Activated T-helper 1 cell treated with anti-CD3 and anti-CD28 coated beads, Interleukin-12 subunit alpha, Interleukin-12 subunit beta, Interleukin-2, Interleukin-4 antibody, amounts not matched to agents 30 ng/mL and 10 ng/mL and 1 ng/mL, durations not matched to agents 14 hours and 24 hours and 36 hours (primary cell): ENCODE data around the gene ETV4. TPM values are rescaled to one million over a fixed set of nuclear protein-coding genes. Genes with fewer than 3 reads are reported as not detected.
"Not testable (repeated sequence)": the region's sequence is repeated elsewhere in the genome, so short reads cannot be mapped to it uniquely, and the experiment has no call there.

Experiments
- DNase-seq: peaks from one replicate; pipeline ENCODE4 v3.0.0; 2021; ENCODE audit warnings: low spot score
- H3K27ac Mint-ChIP-seq: one replicate; pipeline ENCODE4 v1.8.0; 2021; ENCODE audit warnings: mild to moderate bottlenecking, mixed read lengths
- H3K27me3 Mint-ChIP-seq: one replicate; pipeline ENCODE4 v1.8.0; 2022; ENCODE audit warnings: mild to moderate bottlenecking, moderate library complexity, mixed read lengths; ENCODE audit not compliant: insufficient read depth
- H3K36me3 Mint-ChIP-seq: one replicate; pipeline ENCODE4 v1.8.0; 2021; ENCODE audit warnings: low read depth, mixed read lengths
- H3K4me1 Mint-ChIP-seq: one replicate; pipeline ENCODE4 v1.8.0; 2021; ENCODE audit warnings: low read depth, mixed read lengths
- H3K4me3 Mint-ChIP-seq: one replicate; pipeline ENCODE4 v1.8.0; 2021; ENCODE audit warnings: mild to moderate bottlenecking, moderate library complexity, mixed read lengths
- H3K9me3 Mint-ChIP-seq: one replicate; pipeline ENCODE4 v1.8.0; 2021; ENCODE audit warnings: mixed read lengths
- intact Hi-C: fragments of 100-400 bp; cut with micrococcal nuclease; formaldehyde crosslinking; loops from one replicate; pipeline ENCODE4 v1.15.1; 2024
- total RNA-seq: library from RNA; stranded (reverse); gene quantifications from 2 replicates; pipeline ENCODE4 v1.2.3, GENCODE V29; 2022

ETV4 gene
- total RNA-seq, 1 donor from 2014 or later = 6.9 TPM

- Mint-ChIP-seq H3K36me3 (no peaks in the 10 kb centered on the region), H3K4me1 (no peaks in the 10 kb centered on the region), H3K4me3 (no peak overlapping the region)
These were observed 15.7 kb downstream of the ETV4 start for GRCh38 chr17:43530288-43531081.

DNA sequence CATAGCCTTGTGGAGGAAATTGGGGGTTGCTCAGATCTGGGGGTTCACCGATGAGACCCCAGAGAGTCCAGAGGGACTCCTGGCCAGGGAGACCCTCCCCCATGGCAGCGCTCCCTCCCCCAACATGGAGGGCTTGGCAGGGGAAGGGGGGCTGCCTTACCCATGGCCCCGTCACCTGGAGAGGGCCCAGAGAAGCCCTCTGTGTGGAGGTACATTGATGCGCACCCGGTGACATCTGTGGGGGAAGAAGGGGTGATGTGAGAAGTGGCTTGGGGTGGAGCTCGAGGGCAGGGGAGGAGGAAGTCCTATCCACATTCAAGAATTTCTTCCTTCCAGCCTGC, 16.2 kb downstream of the ETV4 start:
- intact Hi-C loops = no loop called here
- H3K4me3 Mint-ChIP-seq = no peak overlapping the region
- no peaks in the 10 kb centered on the region for H3K9me3 Mint-ChIP-seq
- DNase-seq = no peak
- H3K4me1 Mint-ChIP-seq = no peaks in the 10 kb centered on the region
- H3K27me3 Mint-ChIP-seq = no peaks in the 10 kb centered on the region
- peaks cover 4% of the 10 kb centered on the region for H3K36me3 Mint-ChIP-seq
- no peak overlapping the region for H3K27ac Mint-ChIP-seq

More at GRCh38 chr17:43530288-43531081, 15.7 kb downstream of the ETV4 start:
- no peaks in the 10 kb centered on the region for H3K9me3 Mint-ChIP-seq
- H3K27ac Mint-ChIP-seq = no peak overlapping the region
- intact Hi-C loops = no loop called here
- DNase-seq = no peak
- H3K27me3 Mint-ChIP-seq = no peaks in the 10 kb centered on the region

DNA sequence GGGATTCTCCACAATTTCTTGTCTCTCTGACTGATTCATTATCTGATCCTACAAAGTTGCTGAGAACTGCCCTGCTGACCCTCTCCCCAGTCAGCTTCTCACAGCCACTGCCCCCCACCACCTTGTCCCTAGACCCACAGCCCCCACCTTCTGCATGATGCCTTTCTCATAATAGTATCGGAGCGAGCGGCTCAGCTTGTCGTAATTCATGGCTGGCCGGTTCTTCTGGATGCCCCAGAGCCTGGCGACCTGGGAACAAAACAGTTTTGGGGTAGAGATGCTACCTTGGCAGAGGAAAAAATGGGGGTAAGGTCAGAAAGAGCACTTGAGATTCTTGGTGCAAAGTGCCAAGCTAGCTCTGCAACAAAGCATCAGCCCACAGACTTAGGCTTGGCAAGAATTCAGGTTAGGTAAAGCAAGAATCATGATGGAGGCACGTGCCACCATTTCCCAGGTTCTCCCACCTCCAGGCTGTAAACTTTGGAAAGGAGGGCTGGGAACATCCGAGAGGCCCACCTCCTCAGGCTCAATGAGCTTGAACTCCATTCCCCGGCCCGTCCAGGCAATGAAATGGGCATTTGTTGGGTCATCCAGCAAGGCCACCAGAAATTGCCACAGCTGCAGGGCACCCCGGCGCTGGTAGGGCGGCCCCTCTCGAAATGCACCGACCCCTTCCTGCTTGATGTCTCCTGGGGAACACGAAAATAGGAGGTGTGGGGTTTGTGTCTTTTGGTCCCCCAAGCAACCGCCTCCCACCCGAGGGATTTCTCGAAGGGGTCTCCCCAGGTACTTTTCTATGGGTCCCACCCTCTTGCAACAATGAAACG, 16.9 kb downstream of the ETV4 start:
- H3K4me1 Mint-ChIP-seq = no peaks in the 10 kb centered on the region
- no peak overlapping the region for H3K27ac Mint-ChIP-seq
- H3K4me3 Mint-ChIP-seq = no peak overlapping the region
- DNase-seq = no peak
- H3K9me3 Mint-ChIP-seq = no peaks in the 10 kb centered on the region
- intact Hi-C loops = no loop called here
- H3K36me3 Mint-ChIP-seq = peaks cover 8% of the 10 kb centered on the region
- H3K27me3 Mint-ChIP-seq = no peaks in the 10 kb centered on the region

- H3K4me1 Mint-ChIP-seq = no peaks in the 10 kb centered on the region
- H3K36me3 Mint-ChIP-seq = peaks cover 10% of the 10 kb centered on the region
- no peaks in the 10 kb centered on the region for H3K27me3 Mint-ChIP-seq
- H3K27ac Mint-ChIP-seq = no peak overlapping the region
- H3K4me3 Mint-ChIP-seq = no peak overlapping the region
- DNase-seq = no peak
- intact Hi-C loops = no loop called here
- no peaks in the 10 kb centered on the region for H3K9me3 Mint-ChIP-seq
These were observed 17.7 kb downstream of the ETV4 start for GRCh38 chr17:43528319-43528987.

DNA sequence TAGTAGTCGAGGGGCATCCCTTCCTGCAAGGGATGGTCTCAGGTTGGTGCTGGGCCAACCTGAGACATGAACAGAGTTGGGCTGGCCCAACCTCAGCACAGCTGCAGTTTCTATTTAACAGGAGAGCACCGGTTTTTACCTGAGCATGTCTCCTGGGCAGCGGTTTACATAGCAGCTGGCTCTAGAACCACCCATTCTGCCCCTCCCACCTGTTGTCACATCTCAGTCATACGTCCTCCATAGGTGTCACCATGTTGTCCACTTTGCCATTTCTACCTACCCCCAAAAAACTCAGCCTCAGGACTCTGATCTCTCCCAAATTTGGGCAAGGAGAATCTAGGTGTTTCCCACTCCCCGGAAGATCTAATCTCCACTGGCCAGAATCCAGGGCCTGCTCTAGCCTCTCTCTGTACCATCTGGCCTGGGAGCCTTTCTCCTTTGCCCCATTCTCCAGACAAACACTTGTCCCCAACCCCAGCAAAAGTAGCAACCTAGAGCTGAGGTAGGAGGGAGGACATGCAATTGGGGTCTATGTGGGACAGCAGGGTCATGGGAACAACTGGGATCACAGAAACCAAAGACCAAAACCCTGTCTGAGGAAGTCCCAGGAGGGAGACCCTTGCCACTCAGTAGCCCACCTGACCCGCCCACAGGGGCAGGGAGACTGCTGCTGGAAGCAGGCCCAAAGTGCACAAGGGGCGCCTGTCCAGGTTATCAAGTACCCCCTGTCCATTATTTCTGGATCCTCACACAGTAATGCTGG, 19.1 kb downstream of the ETV4 start:
- Mint-ChIP-seq H3K36me3 (peaks cover 10% of the 10 kb centered on the region), H3K27me3 (no peaks in the 10 kb centered on the region), H3K4me1 (no peaks in the 10 kb centered on the region), H3K4me3 (no peak overlapping the region), H3K9me3 (no peaks in the 10 kb centered on the region), H3K27ac (no peak overlapping the region)
- intact Hi-C loops = no loop called here
- DNase-seq = no peak

GRCh38 chr17:43524945-43525575, 21.1 kb downstream of the ETV4 start:
- peaks cover 23% of the 10 kb centered on the region for H3K36me3 Mint-ChIP-seq
- H3K4me1 Mint-ChIP-seq = peaks cover 6% of the 10 kb centered on the region
- no peak for DNase-seq
- H3K4me3 Mint-ChIP-seq = no peak overlapping the region
- H3K9me3 Mint-ChIP-seq = no peaks in the 10 kb centered on the region
- no peaks in the 10 kb centered on the region for H3K27me3 Mint-ChIP-seq
- intact Hi-C loops = no loop called here
- no peak overlapping the region for H3K27ac Mint-ChIP-seq

DNA sequence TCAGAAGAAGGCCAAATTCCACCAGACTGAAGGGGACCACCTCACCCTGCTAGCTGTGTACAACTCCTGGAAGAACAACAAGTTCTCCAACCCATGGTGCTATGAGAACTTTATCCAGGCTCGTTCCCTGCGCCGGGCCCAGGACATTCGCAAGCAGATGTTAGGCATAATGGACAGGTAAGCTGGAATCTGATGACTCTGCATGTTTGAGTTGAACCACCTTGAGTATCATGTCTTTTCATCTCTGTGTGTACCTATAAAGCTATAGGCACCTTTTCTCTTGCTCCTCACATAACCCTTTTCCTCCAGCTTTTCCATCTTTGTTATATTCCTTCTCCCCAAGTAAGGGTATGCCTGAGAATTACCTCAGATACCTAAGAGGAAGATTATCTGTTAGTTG, 24.8 kb downstream of the ETV4 start:
- Mint-ChIP-seq H3K27ac (no peak overlapping the region), H3K9me3 (no peaks in the 10 kb centered on the region), H3K4me1 (peaks cover 14% of the 10 kb centered on the region), H3K36me3 (peaks cover 47% of the 10 kb centered on the region), H3K4me3 (no peak overlapping the region), H3K27me3 (no peaks in the 10 kb centered on the region)
- DNase-seq = no peak
- intact Hi-C loops = loop anchor here (2.0 kb wide), 1 partner anchor 25 kb away; the partner anchor contains the start of gene ETV4

GRCh38 chr17:43517615-43518386, 28.3 kb downstream of the ETV4 start:
- Mint-ChIP-seq H3K4me1 (peaks cover 14% of the 10 kb centered on the region), H3K27ac (peak overlapping the region; percentile 45), H3K9me3 (no peaks in the 10 kb centered on the region), H3K27me3 (no peaks in the 10 kb centered on the region), H3K4me3 (no peak overlapping the region), H3K36me3 (peaks cover 43% of the 10 kb centered on the region)
- intact Hi-C loops = no loop called here
- DNase-seq = no peak

GRCh38 chr17:43517161-43517560, 29.0 kb downstream of the ETV4 start:
- intact Hi-C loops = no loop called here
- peaks cover 14% of the 10 kb centered on the region for H3K4me1 Mint-ChIP-seq
- H3K27me3 Mint-ChIP-seq = no peaks in the 10 kb centered on the region
- DNase-seq = no peak
- H3K9me3 Mint-ChIP-seq = no peaks in the 10 kb centered on the region
- H3K27ac Mint-ChIP-seq = no peak overlapping the region
- no peak overlapping the region for H3K4me3 Mint-ChIP-seq
- peaks cover 49% of the 10 kb centered on the region for H3K36me3 Mint-ChIP-seq

DNA sequence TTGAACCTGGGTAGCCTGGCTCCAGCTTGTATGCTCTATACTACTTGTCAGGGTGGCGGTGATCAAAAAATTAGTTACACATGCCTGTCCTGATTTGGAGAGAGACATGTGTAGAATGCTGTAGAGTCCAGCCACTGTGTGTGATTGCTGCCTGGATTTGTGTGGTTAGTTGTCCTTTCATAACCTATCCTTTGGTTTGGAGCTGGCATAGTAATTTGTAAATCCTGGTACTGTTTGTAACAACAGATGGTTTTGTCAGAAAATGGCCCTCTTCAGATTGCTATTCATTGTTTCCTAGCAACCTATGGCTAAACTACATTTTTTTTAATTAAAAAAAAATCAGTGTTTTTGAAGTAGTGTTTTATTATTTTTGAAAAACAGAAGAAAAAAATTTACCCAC, 30.5 kb downstream of the ETV4 start:
- H3K4me3 Mint-ChIP-seq = no peak overlapping the region
- H3K27me3 Mint-ChIP-seq = no peaks in the 10 kb centered on the region
- no peaks in the 10 kb centered on the region for H3K9me3 Mint-ChIP-seq
- H3K36me3 Mint-ChIP-seq = peaks cover 47% of the 10 kb centered on the region
- intact Hi-C loops = no loop called here
- H3K4me1 Mint-ChIP-seq = peaks cover 12% of the 10 kb centered on the region
- H3K27ac Mint-ChIP-seq = no peak overlapping the region
- DNase-seq = no peak

GRCh38 chr17:43511199-43511598, 34.9 kb downstream of the ETV4 start:
- H3K36me3 Mint-ChIP-seq = peaks cover 38% of the 10 kb centered on the region
- intact Hi-C loops, H3K27me3 Mint-ChIP-seq, H3K4me1 Mint-ChIP-seq, H3K27ac Mint-ChIP-seq, DNase-seq, H3K4me3 Mint-ChIP-seq, H3K9me3 Mint-ChIP-seq: not testable (repeated sequence)

GRCh38 chr17:43509440-43509839, 36.7 kb downstream of the ETV4 start:
- H3K27ac Mint-ChIP-seq, H3K4me1 Mint-ChIP-seq, H3K27me3 Mint-ChIP-seq, H3K9me3 Mint-ChIP-seq, DNase-seq, intact Hi-C loops, H3K4me3 Mint-ChIP-seq: not testable (repeated sequence)
- peaks cover 38% of the 10 kb centered on the region for H3K36me3 Mint-ChIP-seq
